KOPT-K1 (cell line): ENCODE data around the gene COX5A.
"Not testable (repeated sequence)": the region's sequence is repeated elsewhere in the genome, so short reads cannot be mapped to it uniquely, and the experiment has no call there.

Experiments used
- H3K27ac ChIP-seq: fragments of 200-600 bp; sonication (generic); 2 replicates; pipeline ENCODE4 v1.5.1; 2016; ENCODE audit warnings: antibody characterized with exemption, mild to moderate bottlenecking, low read depth, low read length; ENCODE audit not compliant: poor library complexity, severe bottlenecking
- H3K36me3 ChIP-seq: fragments of 200-600 bp; sonication (generic); 2 replicates; pipeline ENCODE4 v1.5.1; 2017; ENCODE audit warnings: antibody characterized with exemption, mild to moderate bottlenecking, low read length, moderate library complexity; ENCODE audit not compliant: insufficient read depth
- H3K9me3 ChIP-seq: fragments of 200-600 bp; sonication (generic); 2 replicates; pipeline ENCODE4 v1.5.1; 2017; ENCODE audit warnings: antibody characterized with exemption, low read length, mild to moderate bottlenecking; ENCODE audit not compliant: insufficient read depth, poor library complexity, severe bottlenecking

Gene COX5A

GRCh38 chr15:74920456-74920855 lies 17.4 kb downstream of the COX5A start:
- Histone ChIP-seq H3K36me3 (peaks cover 96% of the 10 kb centered on the region), H3K27ac (no peak overlapping the region), H3K9me3 (no peaks in the 10 kb centered on the region)

DNA sequence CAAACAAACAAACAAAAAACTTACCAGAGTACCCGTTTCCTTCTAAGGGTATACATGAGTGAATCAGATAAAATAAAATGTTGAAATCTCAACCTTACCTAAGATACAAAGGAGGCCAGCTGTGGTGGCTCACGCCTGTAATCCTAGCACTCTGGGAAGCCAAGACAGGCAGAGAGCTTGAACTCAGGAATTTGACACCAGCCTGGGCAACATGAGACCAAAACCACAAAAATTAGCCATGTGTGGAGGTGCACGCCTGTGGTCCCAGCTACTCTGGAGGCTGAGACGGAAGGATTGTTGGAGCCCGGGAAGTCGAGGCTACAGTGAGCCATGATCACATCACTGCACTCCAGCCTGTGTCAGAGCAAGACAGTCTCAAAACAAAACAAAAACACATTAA lies 20.2 kb downstream of the COX5A start:
- Histone ChIP-seq H3K27ac (no peak overlapping the region), H3K9me3 (no peaks in the 10 kb centered on the region), H3K36me3 (peaks cover 92% of the 10 kb centered on the region)

GRCh38 chr15:74913799-74914198 lies 24.1 kb downstream of the COX5A start:
- peaks cover 82% of the 10 kb centered on the region for H3K36me3 ChIP-seq
- not testable (repeated sequence) for H3K9me3 ChIP-seq, H3K27ac ChIP-seq

GRCh38 chr15:74913041-74913440 lies 24.8 kb downstream of the COX5A start:
- no peaks in the 10 kb centered on the region for H3K9me3 ChIP-seq
- H3K27ac ChIP-seq: no peak overlapping the region
- H3K36me3 ChIP-seq: peaks cover 74% of the 10 kb centered on the region

- no peaks in the 10 kb centered on the region for H3K9me3 ChIP-seq
- peaks cover 48% of the 10 kb centered on the region for H3K36me3 ChIP-seq
- H3K27ac ChIP-seq: no peak overlapping the region
Observed at GRCh38 chr15:74908635-74909034, 29.2 kb downstream of the COX5A start.

DNA sequence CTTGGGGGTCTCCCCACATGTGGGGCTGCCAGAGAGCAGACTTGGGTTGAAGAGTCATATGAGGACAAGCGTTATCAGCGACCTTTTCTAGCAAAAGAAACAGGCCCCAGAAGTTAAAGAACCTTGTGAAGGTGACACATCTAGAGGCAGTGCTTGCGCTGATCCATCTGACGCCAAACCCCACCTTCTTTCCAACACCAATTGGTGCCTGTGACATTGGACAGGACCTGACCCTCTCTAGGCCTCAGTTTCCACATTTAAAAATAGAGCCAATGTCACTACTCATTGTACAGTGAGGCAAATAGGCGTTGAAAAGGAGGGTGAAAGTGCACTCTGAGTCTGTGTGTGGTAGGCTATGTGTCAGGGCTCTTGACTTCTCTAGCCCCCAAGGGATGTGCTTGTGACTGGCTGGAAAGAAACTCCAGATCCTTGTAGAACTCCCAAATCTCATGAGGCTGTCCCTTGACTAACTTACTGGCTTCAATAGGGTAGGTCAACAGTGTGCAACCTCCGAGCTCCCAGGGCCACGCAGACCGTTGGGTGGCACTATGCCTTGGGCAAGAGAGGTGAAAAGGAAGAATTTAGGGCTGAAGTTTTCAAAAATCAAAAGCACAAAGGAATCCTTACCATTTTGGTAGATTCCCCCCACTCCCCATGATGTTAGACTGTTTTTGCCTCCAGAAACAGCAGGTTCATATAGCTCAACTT lies 30.6 kb downstream of the COX5A start:
- peak overlapping the region; percentile 73 for H3K27ac ChIP-seq
- no peaks in the 10 kb centered on the region for H3K9me3 ChIP-seq
- peaks cover 48% of the 10 kb centered on the region for H3K36me3 ChIP-seq

- H3K36me3 ChIP-seq: peaks cover 48% of the 10 kb centered on the region
- H3K27ac ChIP-seq: peak within 1 kb of the TSS; percentile 73
- H3K9me3 ChIP-seq: no peaks in the 10 kb centered on the region
Observed at GRCh38 chr15:74906450-74907162, 31.3 kb downstream of the COX5A start, which contains the start of gene FAM219B. TSS of gene FAM219B (minus strand) at chr15:74906851. CDS start at chr15:74906800, 51 bp downstream.

GRCh38 chr15:74906067-74906449 lies 31.8 kb downstream of the COX5A start:
- H3K36me3 ChIP-seq: peaks cover 47% of the 10 kb centered on the region
- H3K27ac ChIP-seq: peak overlapping the region; percentile 73
- H3K9me3 ChIP-seq: no peaks in the 10 kb centered on the region

GRCh38 chr15:74904190-74904805 lies 33.6 kb downstream of the COX5A start:
- H3K36me3 ChIP-seq: peaks cover 52% of the 10 kb centered on the region
- H3K27ac ChIP-seq: no peak overlapping the region
- no peaks in the 10 kb centered on the region for H3K9me3 ChIP-seq

GRCh38 chr15:74903676-74904075 lies 34.2 kb downstream of the COX5A start:
- H3K36me3 ChIP-seq: peaks cover 58% of the 10 kb centered on the region
- no peaks in the 10 kb centered on the region for H3K9me3 ChIP-seq
- H3K27ac ChIP-seq: no peak overlapping the region

GRCh38 chr15:74902295-74903075 lies 35.4 kb downstream of the COX5A start:
- Histone ChIP-seq H3K36me3 (peaks cover 69% of the 10 kb centered on the region), H3K27ac (no peak overlapping the region)

GRCh38 chr15:74901612-74902063 lies 36.2 kb downstream of the COX5A start:
- Histone ChIP-seq H3K36me3 (peaks cover 78% of the 10 kb centered on the region), H3K27ac (no peak overlapping the region), H3K9me3 (no peaks in the 10 kb centered on the region)

More at GRCh38 chr15:74902295-74903075, 35.4 kb downstream of the COX5A start:
- no peaks in the 10 kb centered on the region for H3K9me3 ChIP-seq

GRCh38 chr15:74897300-74897701 lies 40.6 kb downstream of the COX5A start:
- Histone ChIP-seq H3K9me3 (no peaks in the 10 kb centered on the region), H3K27ac (no peak overlapping the region), H3K36me3 (peaks cover 79% of the 10 kb centered on the region)

DNA sequence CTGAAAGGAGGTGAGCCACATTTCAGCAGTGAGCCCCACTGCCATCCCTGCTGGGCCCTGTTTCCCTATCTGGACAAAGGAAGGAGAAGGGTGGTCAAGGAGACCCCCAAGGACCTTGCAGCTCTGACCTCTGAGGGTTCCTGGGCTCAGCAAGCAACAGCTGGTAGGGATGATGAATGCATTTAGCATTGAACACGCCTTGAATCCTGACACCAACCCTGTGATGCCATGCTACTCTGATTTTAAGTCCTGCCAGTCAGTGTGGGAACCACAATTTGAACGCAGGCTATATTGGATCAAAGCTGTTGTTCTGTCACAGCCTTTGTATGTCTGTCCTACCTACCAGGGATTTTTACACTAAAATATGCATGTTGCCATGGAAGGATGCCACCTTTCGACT lies 41.6 kb downstream of the COX5A start:
- Histone ChIP-seq H3K9me3 (no peaks in the 10 kb centered on the region), H3K27ac (no peak overlapping the region), H3K36me3 (peaks cover 78% of the 10 kb centered on the region)

DNA sequence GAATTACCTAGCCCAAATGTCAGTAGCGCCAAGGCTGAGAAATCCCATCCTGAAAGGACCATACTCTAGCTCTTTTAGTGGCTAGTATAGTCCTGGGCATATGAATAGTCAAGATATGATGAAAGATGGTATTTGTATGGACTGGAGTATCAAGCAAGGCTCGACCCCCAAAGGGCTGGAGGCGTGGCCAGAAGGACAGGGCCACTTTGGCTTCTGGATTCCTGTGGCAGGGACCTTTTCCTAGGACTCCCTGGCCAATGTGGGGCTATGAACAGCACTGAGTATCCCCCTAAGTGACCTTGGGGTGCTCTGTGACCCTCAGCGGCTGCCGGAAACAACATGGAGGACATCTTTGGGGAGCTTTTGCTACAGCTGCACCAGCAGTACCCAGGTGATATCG lies 42.0 kb downstream of the COX5A start:
- Histone ChIP-seq H3K27ac (no peak overlapping the region), H3K36me3 (peaks cover 74% of the 10 kb centered on the region), H3K9me3 (no peaks in the 10 kb centered on the region)
